HEK293 (cell line): ENCODE data around the gene LRRC8D.

Experiments
- GFI1B ChIP-seq: fragments of 450-650 bp; formaldehyde crosslinking; IDR thresholded peaks from 2 replicates; pipeline ENCODE4 v1.5.1; 2016; ENCODE audit warnings: missing biosample characterization, missing genetic modification characterization
- GLIS1 ChIP-seq: fragments of 450-650 bp; formaldehyde crosslinking; IDR thresholded peaks from 2 replicates; pipeline ENCODE4 v1.5.1; 2016; ENCODE audit warnings: missing biosample characterization, missing genetic modification characterization
- HIC1 ChIP-seq: fragments of 450-650 bp; formaldehyde crosslinking; IDR thresholded peaks from 2 replicates; pipeline ENCODE4 v1.5.1; 2016; ENCODE audit warnings: missing biosample characterization, missing genetic modification characterization
- INSM2 ChIP-seq: fragments of 450-650 bp; formaldehyde crosslinking; IDR thresholded peaks from 2 replicates; pipeline ENCODE4 v1.5.1; 2016; ENCODE audit warnings: missing biosample characterization, missing genetic modification characterization
- KLF1 ChIP-seq: fragments of 450-650 bp; formaldehyde crosslinking; IDR thresholded peaks from 2 replicates; pipeline ENCODE4 v1.5.1; 2016; ENCODE audit warnings: missing biosample characterization, missing genetic modification characterization
- KLF16 ChIP-seq: fragments of 450-650 bp; formaldehyde crosslinking; IDR thresholded peaks from 2 replicates; pipeline ENCODE4 v1.5.1; 2017; ENCODE audit warnings: missing biosample characterization, missing genetic modification characterization
- KLF7 ChIP-seq: fragments of 450-650 bp; formaldehyde crosslinking; IDR thresholded peaks from 2 replicates; pipeline ENCODE4 v1.5.1; 2016; ENCODE audit warnings: missing biosample characterization, missing genetic modification characterization, borderline replicate concordance
- PRDM10 ChIP-seq: fragments of 450-650 bp; formaldehyde crosslinking; IDR thresholded peaks from 2 replicates; pipeline ENCODE4 v1.5.1; 2016; ENCODE audit warnings: missing biosample characterization, missing genetic modification characterization
- WT1 ChIP-seq: fragments of 450-650 bp; formaldehyde crosslinking; IDR thresholded peaks from 2 replicates; pipeline ENCODE4 v1.5.1; 2016; ENCODE audit warnings: missing biosample characterization, missing genetic modification characterization
- ZBTB1 ChIP-seq: fragments of 450-650 bp; formaldehyde crosslinking; IDR thresholded peaks from 2 replicates; pipeline ENCODE4 v1.5.1; 2016; ENCODE audit warnings: missing biosample characterization, missing genetic modification characterization
- ZEB2 ChIP-seq: fragments of 450-650 bp; formaldehyde crosslinking; IDR thresholded peaks from 2 replicates; pipeline ENCODE4 v1.5.1; 2016; ENCODE audit warnings: missing biosample characterization, missing genetic modification characterization
- ZNF140 ChIP-seq: fragments of 450-650 bp; formaldehyde crosslinking; IDR thresholded peaks from 2 replicates; pipeline ENCODE4 v1.5.1; 2016; ENCODE audit warnings: missing biosample characterization, missing genetic modification characterization
- ZNF18 ChIP-seq: fragments of 450-650 bp; formaldehyde crosslinking; IDR thresholded peaks from 2 replicates; pipeline ENCODE4 v1.5.1; 2016; ENCODE audit warnings: missing biosample characterization, missing genetic modification characterization
- ZNF19 ChIP-seq: fragments of 450-650 bp; formaldehyde crosslinking; IDR thresholded peaks from 2 replicates; pipeline ENCODE4; 2016; ENCODE audit warnings: missing biosample characterization, missing genetic modification characterization, low read depth
- ZNF221 ChIP-seq: fragments of 450-650 bp; formaldehyde crosslinking; IDR thresholded peaks from 2 replicates; pipeline ENCODE4 v1.5.1; 2017; ENCODE audit warnings: missing biosample characterization, missing genetic modification characterization, borderline replicate concordance
- ZNF24 ChIP-seq: fragments of 450-650 bp; formaldehyde crosslinking; IDR thresholded peaks from 2 replicates; pipeline ENCODE4 v1.5.1; 2016; ENCODE audit warnings: missing biosample characterization, missing genetic modification characterization
- ZNF324 ChIP-seq: fragments of 450-650 bp; formaldehyde crosslinking; IDR thresholded peaks from 2 replicates; pipeline ENCODE4 v1.5.1; 2016; ENCODE audit warnings: missing biosample characterization, missing genetic modification characterization
- ZNF366 ChIP-seq: fragments of 450-650 bp; formaldehyde crosslinking; conservative IDR thresholded peaks from 2 replicates; pipeline ENCODE4 v1.5.1; 2016; ENCODE audit warnings: missing biosample characterization, missing genetic modification characterization
- ZNF394 ChIP-seq: fragments of 450-650 bp; formaldehyde crosslinking; IDR thresholded peaks from 2 replicates; pipeline ENCODE4 v1.5.1; 2016; ENCODE audit warnings: missing biosample characterization, missing genetic modification characterization, mild to moderate bottlenecking, moderate library complexity, borderline replicate concordance
- ZNF423 ChIP-seq: fragments of 450-650 bp; formaldehyde crosslinking; IDR thresholded peaks from 2 replicates; pipeline ENCODE4 v1.5.1; 2016; ENCODE audit warnings: missing biosample characterization, missing genetic modification characterization
- ZNF558 ChIP-seq: fragments of 450-650 bp; formaldehyde crosslinking; IDR thresholded peaks from 2 replicates; pipeline ENCODE4 v1.5.1; 2016; ENCODE audit warnings: missing biosample characterization, missing genetic modification characterization
- ZNF580 ChIP-seq: fragments of 450-650 bp; formaldehyde crosslinking; IDR thresholded peaks from 2 replicates; pipeline ENCODE4 v1.5.1; 2016; ENCODE audit warnings: missing biosample characterization, missing genetic modification characterization
- ZNF596 ChIP-seq: fragments of 450-650 bp; IDR thresholded peaks from 2 replicates; pipeline ENCODE4 v1.5.0; 2018; ENCODE audit warnings: missing biosample characterization, mild to moderate bottlenecking, missing genetic modification characterization, moderate library complexity
- ZNF660 ChIP-seq: fragments of 450-650 bp; IDR thresholded peaks from 2 replicates; pipeline ENCODE4 v1.5.1; 2018; ENCODE audit warnings: missing biosample characterization, mild to moderate bottlenecking, missing genetic modification characterization
- ZNF692 ChIP-seq: fragments of 450-650 bp; formaldehyde crosslinking; IDR thresholded peaks from 2 replicates; pipeline ENCODE4 v1.5.1; 2016; ENCODE audit warnings: missing biosample characterization, missing genetic modification characterization
- ZNF76 ChIP-seq: fragments of 450-650 bp; formaldehyde crosslinking; IDR thresholded peaks from 2 replicates; pipeline ENCODE4; 2016; ENCODE audit warnings: low read depth, missing biosample characterization, missing genetic modification characterization, borderline replicate concordance

The LRRC8D gene

GRCh38 chr1:89865498-89866382, 44.9 kb downstream of the LRRC8D start (continued):
- TF ChIP-seq INSM2 (peak; percentile 60; the same call in 1 of the 2 replicates), ZNF596 (tag by site-specific recombination) (no peak), ZNF423 (tag by site-specific recombination) (no peak), ZBTB1 (tag by site-specific recombination) (no peak), ZNF18 (tag by site-specific recombination) (no peak), ZNF394 (tag by site-specific recombination) (0 out of 2 replicates have a peak, but pooled peaks have one; percentile 32), ZEB2 (tag by site-specific recombination) (peak; percentile 73; the same call in 1 of the 2 replicates), ZNF324 (tag by site-specific recombination) (no peak), KLF7 (tag by site-specific recombination) (no peak), WT1 (tag by site-specific recombination) (no peak), KLF1 (tag by site-specific recombination) (no peak), ZNF692 (tag by site-specific recombination) (0 out of 2 replicates have a peak, but pooled peaks have one; percentile 25), ZNF558 (tag by site-specific recombination) (0 out of 2 replicates have a peak, but pooled peaks have one; percentile 33), ZNF366 (peak; percentile 42), ZNF221 (tag by site-specific recombination) (no peak), HIC1 (tag by site-specific recombination) (peak; percentile 69), PRDM10 (tag by site-specific recombination) (0 out of 2 replicates have a peak, but pooled peaks have one; percentile 9), ZNF580 (no peak), GFI1B (tag by site-specific recombination) (no peak), ZNF76 (no peak), ZNF140 (tag by site-specific recombination) (no peak), ZNF24 (tag by site-specific recombination) (0 out of 2 replicates have a peak, but pooled peaks have one; percentile 20), GLIS1 (tag by site-specific recombination) (no peak), ZNF19 (tag by site-specific recombination) (no peak), KLF16 (tag by site-specific recombination) (no peak), ZNF660 (peak; percentile 24; the same call in 1 of the 2 replicates)
